HepG2 (cell line): ENCODE measurements around the gene FAM32A. TPM values are rescaled to one million over a fixed set of nuclear protein-coding genes. Genes with fewer than 3 reads are reported as not detected.

Experiments used
- AGO2 ChIP-seq: fragments of 200-400 bp; formaldehyde crosslinking; optimal IDR thresholded peaks from 2 replicates; pipeline ENCODE3; 2017; ENCODE audit warnings: mild to moderate bottlenecking, low read depth, low read length, moderate library complexity
- HDAC1 ChIP-seq: sonication (generic); formaldehyde crosslinking; IDR thresholded peaks from 2 replicates; pipeline ENCODE4 v1.5.1; 2020; ENCODE audit warnings: mild to moderate bottlenecking, missing genetic modification reagents
- HNF4A ChIP-seq: sonication (generic); formaldehyde crosslinking; IDR thresholded peaks from 2 replicates; pipeline ENCODE4 v1.4.0; 2020; ENCODE audit warnings: missing genetic modification reagents
- KDM2A ChIP-seq: sonication (generic); formaldehyde crosslinking; IDR thresholded peaks from 2 replicates; pipeline ENCODE4 v1.4.0; 2020; ENCODE audit warnings: low read depth, missing genetic modification reagents, borderline replicate concordance
- MED8 ChIP-seq: sonication (generic); formaldehyde crosslinking; IDR thresholded peaks from 2 replicates; pipeline ENCODE4 v1.8.1; 2023; ENCODE audit warnings: mild to moderate bottlenecking, missing genetic modification reagents; ENCODE audit not compliant: insufficient replicate concordance
- TBP ChIP-seq: sonication (generic); formaldehyde crosslinking; IDR thresholded peaks from 2 replicates; pipeline ENCODE4 v1.5.0; 2020; ENCODE audit warnings: missing genetic modification reagents
- ZNF383 ChIP-seq: sonication (generic); formaldehyde crosslinking; IDR thresholded peaks from 2 replicates; pipeline ENCODE4 v1.4.0; 2020; ENCODE audit warnings: missing genetic modification reagents, mild to moderate bottlenecking, borderline replicate concordance
- ZNF629 ChIP-seq: sonication (generic); formaldehyde crosslinking; conservative IDR thresholded peaks from 2 replicates; pipeline ENCODE4 v1.5.0; 2020; ENCODE audit warnings: missing genetic modification reagents
- ZNF773 ChIP-seq: sonication (generic); formaldehyde crosslinking; IDR thresholded peaks from 2 replicates; pipeline ENCODE4 v1.4.0; 2020; ENCODE audit warnings: missing genetic modification reagents, borderline replicate concordance
- ZNF816 ChIP-seq: sonication (generic); formaldehyde crosslinking; IDR thresholded peaks from 2 replicates; pipeline ENCODE4 v1.8.0; 2022; ENCODE audit warnings: missing genetic modification reagents, mild to moderate bottlenecking, borderline replicate concordance
- polyA plus RNA-seq, 8 experiments: library from polyadenylated mRNA; depleted of rRNA in 3 of 8; stranded (reverse) in 7 of 8; unstranded in 1 of 8; fragments of >200 nt; fragmentation: Illumina TruSeq in 4 of 8; extraction: Trizol in 4 of 8; gene quantifications; 2 replicates each; pipeline versions ENCODE4 v1.2.1 to v1.2.3, GENCODE V29; 2011 to 2016; ENCODE audit warnings: low read depth in 4 of 8, missing spikeins in 1 of 8, mixed read lengths in 1 of 8; ENCODE audit not compliant: insufficient read depth in 1 of 8
- total RNA-seq, 5 experiments: library from RNA; depleted of rRNA; stranded (reverse); fragments of >200 nt; fragmentation: Illumina TruSeq; extraction: Trizol; gene quantifications; 2 replicates each; pipeline ENCODE4 v1.2.3, GENCODE V29; 2016; ENCODE audit warnings: low read depth in 1 of 5
- TF ChIP-seq, protein P1 (sequence below): IDR thresholded peaks from 2 replicates; pipeline ENCODE4 v1.4.0; 2020; ENCODE audit warnings: mild to moderate bottlenecking, missing genetic modification reagents
- TF ChIP-seq, protein P2 (sequence below): sonication (generic); formaldehyde crosslinking; IDR thresholded peaks from 2 replicates; pipeline ENCODE4 v1.8.1; 2023; ENCODE audit warnings: mild to moderate bottlenecking, missing genetic modification reagents, borderline replicate concordance

Gene FAM32A
- total and polyA plus RNA-seq, 2 of the 13 experiments (the other 11 are each of a cell fraction or from before 2014, with no cell fraction given) = 85.8 to 86.2 TPM

DNA sequence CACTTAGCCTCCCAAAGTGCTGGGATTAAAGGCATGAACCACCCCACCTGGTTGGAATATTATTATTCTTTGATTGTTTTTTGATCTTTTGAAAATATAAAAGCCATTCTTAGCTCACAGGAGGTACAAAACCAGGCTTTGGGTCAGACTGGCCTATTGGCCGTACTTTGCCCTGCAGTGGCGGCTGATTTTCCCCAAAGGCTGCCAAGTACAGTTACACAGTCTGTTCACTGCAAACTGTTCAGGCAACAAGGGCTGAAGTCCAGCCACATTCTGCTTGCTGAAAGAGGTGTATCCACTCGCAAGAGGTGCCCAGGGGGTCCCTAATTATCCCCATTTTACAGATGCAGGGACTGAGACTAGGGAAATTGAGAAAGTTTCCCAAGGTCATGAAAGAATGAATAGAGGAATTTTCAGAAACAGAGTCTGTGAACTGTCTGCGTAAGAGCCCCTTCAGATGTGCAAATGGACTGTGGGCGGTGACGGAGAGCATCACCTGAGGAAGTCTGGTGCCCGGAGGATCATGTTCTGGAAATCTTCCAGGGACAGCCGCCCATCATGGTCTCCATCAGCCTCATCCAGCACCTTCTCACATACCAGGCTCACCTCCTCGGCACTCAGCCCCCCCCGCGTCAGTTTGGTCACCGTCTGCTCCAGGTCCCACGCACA, 20.9 kb upstream of the FAM32A start (continued):
- TF ChIP-seq, protein P1, sequence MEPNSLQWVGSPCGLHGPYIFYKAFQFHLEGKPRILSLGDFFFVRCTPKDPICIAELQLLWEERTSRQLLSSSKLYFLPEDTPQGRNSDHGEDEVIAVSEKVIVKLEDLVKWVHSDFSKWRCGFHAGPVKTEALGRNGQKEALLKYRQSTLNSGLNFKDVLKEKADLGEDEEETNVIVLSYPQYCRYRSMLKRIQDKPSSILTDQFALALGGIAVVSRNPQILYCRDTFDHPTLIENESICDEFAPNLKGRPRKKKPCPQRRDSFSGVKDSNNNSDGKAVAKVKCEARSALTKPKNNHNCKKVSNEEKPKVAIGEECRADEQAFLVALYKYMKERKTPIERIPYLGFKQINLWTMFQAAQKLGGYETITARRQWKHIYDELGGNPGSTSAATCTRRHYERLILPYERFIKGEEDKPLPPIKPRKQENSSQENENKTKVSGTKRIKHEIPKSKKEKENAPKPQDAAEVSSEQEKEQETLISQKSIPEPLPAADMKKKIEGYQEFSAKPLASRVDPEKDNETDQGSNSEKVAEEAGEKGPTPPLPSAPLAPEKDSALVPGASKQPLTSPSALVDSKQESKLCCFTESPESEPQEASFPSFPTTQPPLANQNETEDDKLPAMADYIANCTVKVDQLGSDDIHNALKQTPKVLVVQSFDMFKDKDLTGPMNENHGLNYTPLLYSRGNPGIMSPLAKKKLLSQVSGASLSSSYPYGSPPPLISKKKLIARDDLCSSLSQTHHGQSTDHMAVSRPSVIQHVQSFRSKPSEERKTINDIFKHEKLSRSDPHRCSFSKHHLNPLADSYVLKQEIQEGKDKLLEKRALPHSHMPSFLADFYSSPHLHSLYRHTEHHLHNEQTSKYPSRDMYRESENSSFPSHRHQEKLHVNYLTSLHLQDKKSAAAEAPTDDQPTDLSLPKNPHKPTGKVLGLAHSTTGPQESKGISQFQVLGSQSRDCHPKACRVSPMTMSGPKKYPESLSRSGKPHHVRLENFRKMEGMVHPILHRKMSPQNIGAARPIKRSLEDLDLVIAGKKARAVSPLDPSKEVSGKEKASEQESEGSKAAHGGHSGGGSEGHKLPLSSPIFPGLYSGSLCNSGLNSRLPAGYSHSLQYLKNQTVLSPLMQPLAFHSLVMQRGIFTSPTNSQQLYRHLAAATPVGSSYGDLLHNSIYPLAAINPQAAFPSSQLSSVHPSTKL (CRISPR knock-in tag) = no peak
- peak; percentile 90 for TF ChIP-seq ZNF629 (CRISPR knock-in tag)
- TF ChIP-seq TBP (CRISPR knock-in tag) = no peak
- no peak for TF ChIP-seq HDAC1 (CRISPR knock-in tag)
- no peak for TF ChIP-seq KDM2A (CRISPR knock-in tag)
- TF ChIP-seq, protein P2, sequence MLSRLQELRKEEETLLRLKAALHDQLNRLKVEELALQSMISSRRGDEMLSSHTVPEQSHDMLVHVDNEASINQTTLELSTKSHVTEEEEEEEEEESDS (CRISPR knock-in tag) = no peak
- no peak for TF ChIP-seq ZNF383
- no peak for TF ChIP-seq AGO2
- TF ChIP-seq ZNF773 (CRISPR knock-in tag) = no peak
- peak; percentile 29 for TF ChIP-seq MED8 (CRISPR knock-in tag)
- TF ChIP-seq ZNF816 (CRISPR knock-in tag) = no peak
- peak; percentile 64 for TF ChIP-seq HNF4A (CRISPR knock-in tag)
